GM23248 (cell line): ENCODE data around the gene MAN1A1. TPM values are rescaled to one million over a fixed set of nuclear protein-coding genes. Genes with fewer than 3 reads are reported as not detected.

Source experiments
- DNase-seq: peaks from one replicate; pipeline ENCODE4 v3.0.0-alpha.2; 2015
- H2AFZ ChIP-seq: fragments of 200-600 bp; sonication (generic); 2 replicates; pipeline ENCODE4 v1.6.1; 2016; ENCODE audit warnings: antibody characterized with exemption
- H3F3A ChIP-seq: fragments of 200-600 bp; sonication (generic); 2 replicates; pipeline ENCODE4 v1.6.1; 2016; ENCODE audit warnings: mild to moderate bottlenecking, antibody characterized with exemption, mixed run types; ENCODE audit not compliant: insufficient read depth
- H3K27ac ChIP-seq: fragments of 200-600 bp; sonication (generic); 2 replicates; pipeline ENCODE4 v1.5.1; 2016; ENCODE audit warnings: mild to moderate bottlenecking
- H3K27me3 ChIP-seq: fragments of 200-600 bp; sonication (generic); replicated peaks from 2 replicates; pipeline ENCODE4 v1.6.1; 2016; ENCODE audit warnings: mild to moderate bottlenecking; ENCODE audit not compliant: insufficient read depth
- H3K36me3 ChIP-seq: fragments of 200-600 bp; sonication (generic); 2 replicates; pipeline ENCODE4 v1.6.1; 2016; ENCODE audit warnings: low read depth, mild to moderate bottlenecking
- H3K4me1 ChIP-seq: fragments of 200-600 bp; sonication (generic); 2 replicates; pipeline ENCODE4 v1.6.1; 2016; ENCODE audit warnings: mild to moderate bottlenecking; ENCODE audit not compliant: insufficient read depth
- H3K4me2 ChIP-seq: fragments of 200-600 bp; sonication (generic); one replicate; pipeline ENCODE4 v1.6.1; 2016; ENCODE audit warnings: mild to moderate bottlenecking; ENCODE audit not compliant: unreplicated experiment
- H3K4me3 ChIP-seq: fragments of 200-600 bp; sonication (generic); 2 replicates; pipeline ENCODE4 v1.5.1; 2016; ENCODE audit warnings: mild to moderate bottlenecking
- H3K79me2 ChIP-seq: fragments of 200-600 bp; sonication (generic); 2 replicates; pipeline ENCODE4 v1.6.1; 2016; ENCODE audit warnings: mild to moderate bottlenecking; ENCODE audit not compliant: insufficient read depth
- H3K9ac ChIP-seq: fragments of 200-600 bp; sonication (generic); 2 replicates; pipeline ENCODE4 v1.6.1; 2016; ENCODE audit warnings: mild to moderate bottlenecking
- H3K9me2 ChIP-seq: fragments of 200-600 bp; sonication (generic); 2 replicates; pipeline ENCODE4 v1.6.1; 2016; ENCODE audit warnings: mixed run types, mild to moderate bottlenecking, moderate library complexity; ENCODE audit not compliant: insufficient read depth
- H3K9me3 ChIP-seq: fragments of 200-600 bp; sonication (generic); one replicate; pipeline ENCODE4 v1.6.1; 2017; ENCODE audit warnings: low read depth
- H4K20me1 ChIP-seq: fragments of 200-600 bp; sonication (generic); 2 replicates; pipeline ENCODE4 v1.6.0; 2016; ENCODE audit not compliant: insufficient read depth
- EZH2 ChIP-seq: fragments of 200-600 bp; sonication (generic); IDR thresholded peaks from 2 replicates; pipeline ENCODE4 v1.6.1; 2018; ENCODE audit warnings: antibody characterized with exemption, mild to moderate bottlenecking; ENCODE audit not compliant: insufficient read depth, poor library complexity, severe bottlenecking
- EZH2phosphoT487 ChIP-seq: fragments of 200-600 bp; sonication (generic); IDR thresholded peaks from 2 replicates; pipeline ENCODE4 v1.6.1; 2018; ENCODE audit warnings: antibody characterized with exemption, moderate library complexity, mild to moderate bottlenecking, low read depth; ENCODE audit not compliant: insufficient read depth
- WGBS, 2 experiments: methylation state at CpG; one replicate each; pipeline ENCODE4 v1.1.6; 2015 to 2017; ENCODE audit warnings: low lambda C conversion rate in 2 of 2, low coverage in 1 of 2; ENCODE audit errors: missing lambda C conversion rate in 2 of 2; 5-methylcytosine and 5-hydroxymethylcytosine counted together
- in situ Hi-C: fragments of 300-500 bp; cut with MboI; formaldehyde crosslinking; loops from 2 replicates; pipeline ENCODE4 v1.15.0; 2020
- polyA plus RNA-seq: library from polyadenylated mRNA; unstranded; fragments of >200 nt; fragmentation: Nextera tagmentation; extraction: Ambion mirVana; gene quantifications from 2 replicates; pipeline ENCODE4 v1.2.1, GENCODE V29; 2016
- total RNA-seq: library from RNA; depleted of rRNA; stranded (reverse); fragments of >200 nt; shearing (Covaris generic); gene quantifications from 2 replicates; pipeline ENCODE4 v1.2.3, GENCODE V29; 2014

MAN1A1 gene
- total and polyA plus RNA-seq, 2 experiments from 2014 or later: 9.8 to 33.4 TPM

DNA sequence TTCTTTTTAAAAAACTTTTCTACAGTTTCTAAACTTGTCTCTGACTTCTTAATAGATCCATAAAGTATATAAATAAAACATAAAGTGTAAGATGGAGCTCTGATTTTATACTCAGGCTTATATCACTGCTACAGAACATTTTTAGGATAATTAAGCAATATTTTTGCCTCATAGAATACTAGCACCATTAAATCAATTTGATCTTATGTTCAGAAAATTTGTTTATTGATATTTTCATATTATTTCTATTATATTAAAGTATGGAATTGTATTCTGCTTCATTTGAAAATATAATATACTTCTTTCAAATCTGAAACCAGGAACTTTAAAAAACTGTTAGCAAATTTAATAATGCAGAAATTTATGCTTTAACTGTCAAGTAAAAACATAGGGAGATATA, 106.5 kb downstream of the MAN1A1 start:
- H3K9me2 ChIP-seq: no peaks in the 10 kb centered on the region
- H3K9ac ChIP-seq: no peak overlapping the region
- H3K27ac ChIP-seq: no peak overlapping the region
- H3K4me2 ChIP-seq: no peak overlapping the region
- no peak overlapping the region for H3K4me3 ChIP-seq
- no peaks in the 10 kb centered on the region for H3K27me3 ChIP-seq
- TF ChIP-seq EZH2: no peak
- TF ChIP-seq EZH2phosphoT487: no peak
- no peaks in the 10 kb centered on the region for H3K4me1 ChIP-seq
- H4K20me1 ChIP-seq: no peaks in the 10 kb centered on the region
- DNase-seq: no peak
- no peaks in the 10 kb centered on the region for H3K79me2 ChIP-seq
- H3K36me3 ChIP-seq: no peaks in the 10 kb centered on the region
- no peaks in the 10 kb centered on the region for H3K9me3 ChIP-seq
- no peak overlapping the region for H2AFZ ChIP-seq
- H3F3A ChIP-seq: no peaks in the 10 kb centered on the region
- in situ Hi-C loops: no loop called here

DNA sequence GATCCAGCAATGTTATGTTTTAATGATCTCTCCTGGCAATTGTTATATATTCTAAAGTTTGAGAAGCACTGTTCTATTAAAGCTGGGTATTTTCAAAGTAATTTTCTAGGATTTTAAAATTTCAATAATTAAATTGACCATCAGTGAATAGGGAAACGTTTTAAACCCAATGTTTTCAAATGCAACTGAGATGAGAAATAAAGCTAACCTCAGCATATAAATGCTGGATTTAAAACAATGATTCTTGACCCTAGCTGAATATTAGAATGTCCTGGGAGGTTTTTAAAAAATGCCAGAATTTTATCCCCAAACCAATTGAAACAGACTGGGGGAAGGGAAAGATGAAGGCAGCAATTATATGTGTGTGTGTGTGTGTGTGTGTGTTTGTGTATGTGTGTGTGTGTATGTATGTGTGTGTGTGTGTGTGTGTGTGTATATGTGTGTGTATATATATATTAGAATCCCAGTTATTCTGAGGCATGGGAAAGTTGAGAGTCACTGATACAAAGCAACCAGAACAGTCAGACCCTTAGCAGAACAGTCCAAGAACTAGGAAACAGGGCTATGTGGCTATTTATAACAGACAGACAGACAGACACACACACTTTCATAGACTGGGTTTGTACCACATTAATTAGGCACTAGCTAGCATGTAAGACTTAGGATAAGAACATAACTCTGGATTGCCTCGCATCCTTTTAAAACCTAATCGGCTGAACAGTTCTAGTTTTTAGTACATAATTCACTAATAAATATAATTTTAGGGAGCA, 107.8 kb downstream of the MAN1A1 start:
- Histone ChIP-seq H3K27ac (no peak overlapping the region), H2AFZ (no peak overlapping the region), H3K4me3 (no peak overlapping the region), H3K9me2 (no peaks in the 10 kb centered on the region), H3K4me1 (no peaks in the 10 kb centered on the region), H3K9ac (no peak overlapping the region), H3K9me3 (no peaks in the 10 kb centered on the region), H3K4me2 (no peak overlapping the region), H4K20me1 (no peaks in the 10 kb centered on the region), H3K36me3 (no peaks in the 10 kb centered on the region), H3K79me2 (no peaks in the 10 kb centered on the region), H3K27me3 (no peaks in the 10 kb centered on the region), H3F3A (no peaks in the 10 kb centered on the region)
- no peak for DNase-seq
- 81 to 85% methylated on average over 3 of the region's 3 CpGs for WGBS, 2 experiments
- in situ Hi-C loops: no loop called here
- TF ChIP-seq EZH2phosphoT487 (no peak), EZH2 (no peak)

DNA sequence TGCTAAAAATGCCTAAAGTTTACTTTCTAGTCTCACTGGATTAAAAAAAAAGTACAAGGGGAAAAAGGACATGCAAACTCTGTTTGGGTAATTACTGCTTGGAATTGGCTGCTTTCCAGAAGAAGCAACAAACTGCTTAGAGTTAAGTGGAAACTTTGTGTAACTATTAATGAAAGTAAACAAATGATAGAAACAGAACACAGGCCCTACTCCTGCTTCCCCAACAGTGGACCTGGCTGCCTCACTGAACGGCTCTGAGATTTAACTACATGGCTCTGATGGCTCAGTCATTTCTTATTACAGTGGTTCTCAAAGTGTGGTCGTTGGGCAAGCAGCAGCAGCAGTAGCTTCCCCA, 108.5 kb downstream of the MAN1A1 start:
- Histone ChIP-seq H2AFZ (no peak overlapping the region), H3K9me3 (no peaks in the 10 kb centered on the region), H3K9ac (no peak overlapping the region), H3K79me2 (no peaks in the 10 kb centered on the region), H4K20me1 (no peaks in the 10 kb centered on the region), H3K4me2 (no peak overlapping the region), H3K27ac (no peak overlapping the region), H3K36me3 (no peaks in the 10 kb centered on the region), H3K4me1 (no peaks in the 10 kb centered on the region), H3K27me3 (no peaks in the 10 kb centered on the region), H3F3A (no peaks in the 10 kb centered on the region), H3K9me2 (no peaks in the 10 kb centered on the region), H3K4me3 (no peak overlapping the region)
- TF ChIP-seq EZH2phosphoT487 (no peak), EZH2 (no peak)
- 29 to 46% methylated on average over 2 of the region's 2 CpGs for WGBS, 2 experiments
- peak; percentile 25 for DNase-seq
- in situ Hi-C loops: no loop called here

DNA sequence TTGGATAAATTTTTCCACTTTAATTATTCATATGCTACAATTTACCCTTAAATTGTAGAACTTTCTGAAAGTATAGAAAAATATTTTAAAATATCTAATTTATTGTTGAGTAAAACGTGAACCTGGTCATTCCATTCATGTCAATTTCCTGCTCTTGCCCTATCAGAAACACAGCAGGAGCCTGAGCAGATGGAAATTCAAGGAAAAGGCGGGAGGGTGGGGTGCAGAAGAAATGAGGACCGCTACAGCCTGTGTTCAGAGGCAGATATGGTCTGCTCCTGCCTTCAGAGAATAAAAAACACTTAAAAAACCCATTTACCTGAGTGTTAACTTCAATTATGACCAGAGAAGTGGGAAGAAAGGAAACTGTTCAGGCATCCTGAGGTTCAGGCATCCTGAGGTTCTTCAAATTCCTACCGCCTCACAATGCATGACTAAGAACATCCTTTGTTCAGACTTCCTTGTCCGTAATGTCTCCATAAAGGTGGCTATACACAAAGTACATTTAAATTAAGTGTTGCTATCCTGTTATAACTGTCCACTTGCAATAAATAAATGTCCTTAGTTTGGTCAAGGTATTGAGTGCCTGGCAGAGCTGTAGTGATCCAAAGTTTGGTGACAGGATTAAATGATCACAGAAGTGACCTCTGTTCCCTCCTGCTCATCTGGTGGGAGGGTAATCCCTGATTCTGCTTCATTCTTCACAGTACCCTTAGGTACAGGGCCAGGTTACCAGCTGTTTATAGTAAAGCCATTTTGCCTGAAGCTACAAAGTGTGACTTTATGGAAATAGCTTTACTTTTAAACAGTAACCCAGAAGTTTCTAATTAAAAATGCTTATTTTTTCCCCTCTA, 109.1 kb downstream of the MAN1A1 start:
- no peak overlapping the region for H2AFZ ChIP-seq
- H3K79me2 ChIP-seq: no peaks in the 10 kb centered on the region
- TF ChIP-seq EZH2: no peak
- TF ChIP-seq EZH2phosphoT487: no peak
- H4K20me1 ChIP-seq: no peaks in the 10 kb centered on the region
- H3K4me2 ChIP-seq: no peak overlapping the region
- H3K4me3 ChIP-seq: no peak overlapping the region
- DNase-seq: no peak
- H3K36me3 ChIP-seq: no peaks in the 10 kb centered on the region
- no peaks in the 10 kb centered on the region for H3K9me2 ChIP-seq
- H3K27me3 ChIP-seq: no peaks in the 10 kb centered on the region
- H3K27ac ChIP-seq: no peak overlapping the region
- H3K4me1 ChIP-seq: no peaks in the 10 kb centered on the region
- 97% methylated on average over 5 of the region's 5 CpGs for WGBS, 2 experiments
- in situ Hi-C loops: no loop called here
- H3F3A ChIP-seq: no peaks in the 10 kb centered on the region
- H3K9me3 ChIP-seq: no peaks in the 10 kb centered on the region
- H3K9ac ChIP-seq: no peak overlapping the region
